HL-60 (cell line): ENCODE results near the gene KCNK15.

Experiments used
- CTCF ChIP-seq: IDR thresholded peaks from one replicate; pipeline ENCODE4 v1.5.1; 2011; ENCODE audit warnings: low read length, control low read depth, inconsistent platforms; ENCODE audit not compliant: insufficient read depth
- GABPA ChIP-seq: IDR thresholded peaks from 2 replicates; pipeline ENCODE4 v1.6.1; 2012; ENCODE audit warnings: low read depth
- POLR2AphosphoS5 ChIP-seq: IDR thresholded peaks from 2 replicates; pipeline ENCODE4 v1.6.1; 2012; ENCODE audit warnings: low read depth
- REST ChIP-seq: IDR thresholded peaks from 2 replicates; pipeline ENCODE4 v1.6.1; 2012; ENCODE audit warnings: low read depth; ENCODE audit not compliant: insufficient replicate concordance

- TF ChIP-seq CTCF (no peak), POLR2AphosphoS5 (no peak), REST (no peak), GABPA (no peak)
These were observed 15.2 kb upstream of the KCNK15 start for GRCh38 chr20:44730441-44730840.
